ENCODE data around the gene TGFB1I1. TPM values are rescaled to one million over a fixed set of nuclear protein-coding genes. Genes with fewer than 3 reads are reported as not detected.
"Not testable (repeated sequence)": the region's sequence is repeated elsewhere in the genome, so short reads cannot be mapped to it uniquely, and the experiment has no call there.

TGFB1I1 gene
- total and polyA plus RNA-seq, 2 experiments from 2014 or later: 39.1 to 54.0 TPM

DNA sequence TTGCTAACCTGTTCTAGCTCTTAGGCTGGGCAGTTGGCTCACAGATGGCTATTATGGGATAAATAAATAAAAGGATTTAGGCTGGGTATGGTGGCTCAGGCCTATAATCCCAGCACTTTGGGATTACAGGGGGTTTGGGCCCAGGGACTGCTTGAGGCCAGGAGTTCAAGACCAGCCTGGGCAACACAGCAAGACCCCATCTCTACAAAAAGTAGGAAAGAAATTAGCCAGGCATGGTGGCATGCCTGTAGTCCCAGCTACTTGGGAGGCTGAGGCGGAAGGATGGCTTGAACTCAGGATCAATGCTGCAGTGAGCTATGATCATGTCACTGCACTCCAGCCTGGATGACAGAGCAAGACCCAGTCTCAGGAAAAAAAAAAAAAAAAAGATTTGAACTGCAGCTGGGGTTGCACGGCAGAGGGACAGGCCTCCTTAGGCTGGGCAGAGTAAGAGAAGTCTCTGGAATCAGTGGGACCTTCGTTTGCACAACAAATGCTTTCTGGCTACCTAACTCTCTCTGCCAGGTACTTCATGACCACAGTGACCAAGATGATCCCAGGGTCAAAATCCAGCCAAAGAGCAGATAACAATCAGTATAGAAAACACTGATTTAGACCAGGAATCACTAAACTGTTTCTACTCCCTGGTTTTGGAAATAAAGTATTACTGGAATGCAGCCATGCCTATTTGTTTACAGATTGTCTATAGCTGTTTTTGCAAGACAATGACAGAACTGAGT, 29.4 kb downstream of the TGFB1I1 start:
- Histone ChIP-seq H3K4me1 (ENCODE audit: low read depth) (no peaks in the 10 kb centered on the region), H3K4me3 (no peak overlapping the region)

GRCh38 chr16:31501966-31502348, 30.0 kb downstream of the TGFB1I1 start:
- no peak for TF ChIP-seq CTCF (IDR thresholded peaks at IDR 0.05; ENCODE audit: low read depth, low read length)
- peaks cover under 1% of the 10 kb centered on the region for H3K4me1 ChIP-seq (ENCODE audit: low read depth)
- H3K36me3 ChIP-seq: peaks cover 4% of the 10 kb centered on the region
- no peaks in the 10 kb centered on the region for H3K27me3 ChIP-seq
- no peaks in the 10 kb centered on the region for H3K9me3 ChIP-seq (ENCODE audit: low read depth)
- no peak for DNase-seq (ENCODE audit: low read depth in 1 of 2, low spot score in 1 of 2)
- no peak overlapping the region for H3K27ac ChIP-seq
- no peak overlapping the region for H3K4me3 ChIP-seq

More for the DNA sequence above, 29.4 kb downstream of the TGFB1I1 start:
- peaks cover 7% of the 10 kb centered on the region for H3K36me3 ChIP-seq
- no peak for DNase-seq (ENCODE audit: low read depth in 1 of 2, low spot score in 1 of 2)
- H3K27ac ChIP-seq: no peak overlapping the region
- no peaks in the 10 kb centered on the region for H3K9me3 ChIP-seq (ENCODE audit: low read depth)
- H3K27me3 ChIP-seq: no peaks in the 10 kb centered on the region
- TF ChIP-seq CTCF (IDR thresholded peaks at IDR 0.05; ENCODE audit: low read depth, low read length): no peak

DNA sequence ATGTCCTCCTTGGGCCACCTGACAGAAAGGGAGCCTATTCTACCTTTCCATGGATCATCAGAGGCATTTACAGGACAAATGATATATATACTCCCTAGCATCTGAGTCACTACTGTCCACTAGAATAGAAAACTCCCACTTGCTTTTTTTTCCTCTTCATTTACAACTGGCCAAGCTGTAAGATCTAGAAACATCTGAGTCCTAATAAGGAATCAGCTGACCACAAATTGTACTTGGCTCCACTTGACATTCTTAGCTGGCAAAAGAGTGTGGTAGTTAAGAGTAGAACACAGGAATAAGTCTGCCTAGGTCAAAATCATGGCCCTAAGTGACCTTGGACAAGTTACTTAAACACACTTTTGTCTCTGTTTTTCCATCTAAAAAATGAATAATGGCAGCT, 31.0 kb downstream of the TGFB1I1 start:
- no peak for TF ChIP-seq CTCF (IDR thresholded peaks at IDR 0.05; ENCODE audit: low read depth, low read length)
- Histone ChIP-seq H3K9me3 (ENCODE audit: low read depth) (no peaks in the 10 kb centered on the region), H3K4me1 (ENCODE audit: low read depth) (peaks cover 5% of the 10 kb centered on the region), H3K4me3 (no peak overlapping the region), H3K36me3 (peaks cover 2% of the 10 kb centered on the region), H3K27ac (no peak overlapping the region), H3K27me3 (no peaks in the 10 kb centered on the region)
- DNase-seq (ENCODE audit: low read depth in 1 of 2, low spot score in 1 of 2): peak in 1 of 2 donors; percentile 49

DNA sequence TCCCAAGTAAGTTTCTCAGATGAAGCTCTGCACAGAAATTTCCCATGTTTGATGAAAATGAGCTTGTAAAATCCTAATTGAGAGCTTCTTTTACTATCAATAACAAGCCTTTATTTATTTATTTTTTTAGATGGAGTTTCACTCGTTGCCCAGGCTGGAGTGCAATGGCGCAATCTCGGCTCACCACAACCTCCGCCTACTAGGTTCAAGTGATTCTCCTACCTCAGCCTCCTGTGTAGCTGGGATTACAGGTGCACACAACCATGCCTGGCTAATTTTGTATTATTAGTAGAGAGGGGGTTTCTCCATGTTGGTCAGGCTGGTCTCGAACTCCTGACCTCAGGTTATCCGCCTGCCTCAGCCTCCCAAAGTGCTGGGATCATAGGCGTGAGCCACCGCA, 31.6 kb downstream of the TGFB1I1 start:
- H3K4me1 ChIP-seq (ENCODE audit: low read depth); H3K9me3 ChIP-seq (ENCODE audit: low read depth); DNase-seq (ENCODE audit: low read depth in 1 of 2, low spot score in 1 of 2); H3K27ac ChIP-seq; H3K36me3 ChIP-seq; H3K4me3 ChIP-seq; H3K27me3 ChIP-seq: not testable (repeated sequence)

DNA sequence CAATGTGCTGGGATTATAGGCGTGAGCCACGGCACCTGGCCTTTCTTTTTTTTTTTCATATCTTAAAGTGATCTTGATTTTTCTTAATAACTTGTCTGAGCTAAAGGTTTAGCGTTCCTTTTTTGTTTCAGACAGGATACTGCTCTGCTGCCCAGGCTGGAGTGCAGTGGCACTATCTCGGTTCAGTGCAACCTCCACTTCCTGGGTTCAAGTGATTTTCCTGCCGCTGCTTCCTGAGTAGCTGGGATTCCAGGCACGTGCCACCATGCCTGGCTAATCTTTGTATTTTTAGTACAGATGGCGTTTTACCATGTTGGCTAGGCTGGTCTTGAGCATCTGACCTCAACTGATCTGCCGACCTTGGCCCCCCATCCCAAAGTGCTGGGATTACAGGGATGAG, 32.2 kb downstream of the TGFB1I1 start:
- Histone ChIP-seq H3K36me3 (no peaks in the 10 kb centered on the region), H3K4me3 (no peak overlapping the region)

More for the DNA sequence above, 32.2 kb downstream of the TGFB1I1 start:
- no peak for DNase-seq (ENCODE audit: low read depth in 1 of 2, low spot score in 1 of 2)
- Histone ChIP-seq H3K27ac (no peak overlapping the region), H3K27me3 (no peaks in the 10 kb centered on the region), H3K9me3 (ENCODE audit: low read depth) (no peaks in the 10 kb centered on the region), H3K4me1 (ENCODE audit: low read depth) (peaks cover 6% of the 10 kb centered on the region)
- TF ChIP-seq CTCF (IDR thresholded peaks at IDR 0.05; ENCODE audit: low read depth, low read length): no peak

Data from cardiac muscle cell (in vitro differentiated cells and primary cell).